NCI-H226 (cell line): ENCODE data around the gene CETP.
"Not testable (repeated sequence)": the region's sequence is repeated elsewhere in the genome, so short reads cannot be mapped to it uniquely, and the experiment has no call there.

Experiments used
- DNase-seq: peaks from one replicate; pipeline ENCODE4 v3.0.0-alpha.2; 2015

CETP gene

GRCh38 chr16:56934599-56935145 is 27.1 kb upstream of the CETP start:
- not testable (repeated sequence) for DNase-seq

GRCh38 chr16:56935201-56935600 is 26.5 kb upstream of the CETP start:
- no peak for DNase-seq

- DNase-seq: no peak
These were observed 25.3 kb upstream of the CETP start for GRCh38 chr16:56936491-56936890.

GRCh38 chr16:56936950-56937349 is 24.8 kb upstream of the CETP start:
- DNase-seq: no peak

- DNase-seq: no peak
These were observed 22.9 kb upstream of the CETP start for GRCh38 chr16:56938664-56939513.

GRCh38 chr16:56939801-56940200 is 21.9 kb upstream of the CETP start:
- DNase-seq: no peak

- DNase-seq: no peak
These were observed 20.7 kb upstream of the CETP start for GRCh38 chr16:56941092-56941491.

GRCh38 chr16:56941856-56942331 is 19.9 kb upstream of the CETP start:
- DNase-seq: no peak

GRCh38 chr16:56943761-56944375 is 17.9 kb upstream of the CETP start:
- no peak for DNase-seq

GRCh38 chr16:56944954-56945839 is 16.6 kb upstream of the CETP start:
- DNase-seq: no peak

GRCh38 chr16:56945847-56946527 is 15.8 kb upstream of the CETP start:
- no peak for DNase-seq

GRCh38 chr16:56946767-56947603 is 14.8 kb upstream of the CETP start:
- DNase-seq: no peak

- no peak for DNase-seq
These were observed 14.2 kb upstream of the CETP start for GRCh38 chr16:56947604-56947995.

GRCh38 chr16:56948234-56948633 is 13.5 kb upstream of the CETP start:
- no peak for DNase-seq

- no peak for DNase-seq
These were observed 11.7 kb upstream of the CETP start for GRCh38 chr16:56950051-56950450.

- DNase-seq: no peak
These were observed 11.3 kb upstream of the CETP start for GRCh38 chr16:56950455-56950854.

- DNase-seq: no peak
These were observed 10.6 kb upstream of the CETP start for GRCh38 chr16:56950881-56951771.

GRCh38 chr16:56953006-56953405 is 8.7 kb upstream of the CETP start:
- DNase-seq: no peak

GRCh38 chr16:56956076-56956475 is 5.7 kb upstream of the CETP start:
- DNase-seq: no peak

GRCh38 chr16:56956756-56957155 is 5.0 kb upstream of the CETP start:
- DNase-seq: no peak
